Esophagus squamous epithelium (tissue), 5 donors: Measurements from ENCODE around the gene PAPPA. TPM values are rescaled to one million over a fixed set of nuclear protein-coding genes. Genes with fewer than 3 reads are reported as not detected.

Experiments
- DNase-seq: peaks from one replicate; lab custom pipeline; 2025; lab: John Stamatoyannopoulos, UW
- H3K27ac ChIP-seq, 4 donors: fragments of 200-600 bp; sonication (generic); one replicate each; pipeline ENCODE4 v1.5.1; 2016 to 2019; ENCODE audit warnings: mild to moderate bottlenecking in 1 of 4
- H3K27me3 ChIP-seq, 4 donors: fragments of 200-600 bp; sonication (generic); 1 replicate in 3 of 4; 2 replicates in 1 of 4; pipeline versions ENCODE4 v1.5.1 to v1.6.0; 2017 to 2021; ENCODE audit warnings: antibody characterized with exemption in 1 of 4
- H3K36me3 ChIP-seq, 3 donors: fragments of 200-600 bp; sonication (generic); one replicate each; pipeline ENCODE4 v1.5.1; 2016 to 2019
- H3K4me1 ChIP-seq, 3 donors: fragments of 200-600 bp; sonication (generic); one replicate each; pipeline ENCODE4 v1.5.1; 2017 to 2019
- H3K4me3 ChIP-seq, 4 donors: fragments of 200-600 bp; sonication (generic); 1 replicate in 3 of 4; 2 replicates in 1 of 4; pipeline ENCODE4 v1.5.1; 2016 to 2019; ENCODE audit warnings: mild to moderate bottlenecking in 2 of 4, moderate library complexity in 1 of 4
- H3K9me3 ChIP-seq, 3 donors: fragments of 200-600 bp; sonication (generic); one replicate each; pipeline ENCODE4 v1.5.1; 2016 to 2019
- CTCF ChIP-seq, 6 experiments: fragments of 450-650 bp in 4 of 6; fragments of 200-600 bp in 2 of 6; sonication (generic) in 2 of 6; IDR thresholded peaks; one replicate each; pipeline ENCODE4 v1.5.1; 2016 to 2019; ENCODE audit warnings: antibody characterized with exemption in 6 of 6, mild to moderate bottlenecking in 4 of 6, moderate library complexity in 4 of 6
- POLR2A ChIP-seq, 4 donors: fragments of 450-650 bp; IDR thresholded peaks; one replicate each; pipeline ENCODE4 v1.6.1; 2017; ENCODE audit warnings: antibody characterized with exemption in 4 of 4, mild to moderate bottlenecking in 4 of 4, moderate library complexity in 3 of 4
- WGBS, 2 donors: methylation state at CpG; one replicate each; pipeline ENCODE4 v1.1.5; 2018; 5-methylcytosine and 5-hydroxymethylcytosine counted together
- intact Hi-C: fragments of 100-400 bp; cut with DNase I; formaldehyde crosslinking; loops from one replicate; pipeline ENCODE4 v1.15.0; 2022
- total RNA-seq, 4 donors: library from RNA; depleted of rRNA; stranded (reverse); fragments of >200 nt; gene quantifications; one replicate each; pipeline ENCODE4 v1.1.0, GENCODE V29; 2016
- donor health status: DM: yes; HTN: yes; CAD: no.

The PAPPA gene
- total RNA-seq, 4 donors from 2014 or later, result 8.3 to 13.7 (median 11.4) TPM

DNA sequence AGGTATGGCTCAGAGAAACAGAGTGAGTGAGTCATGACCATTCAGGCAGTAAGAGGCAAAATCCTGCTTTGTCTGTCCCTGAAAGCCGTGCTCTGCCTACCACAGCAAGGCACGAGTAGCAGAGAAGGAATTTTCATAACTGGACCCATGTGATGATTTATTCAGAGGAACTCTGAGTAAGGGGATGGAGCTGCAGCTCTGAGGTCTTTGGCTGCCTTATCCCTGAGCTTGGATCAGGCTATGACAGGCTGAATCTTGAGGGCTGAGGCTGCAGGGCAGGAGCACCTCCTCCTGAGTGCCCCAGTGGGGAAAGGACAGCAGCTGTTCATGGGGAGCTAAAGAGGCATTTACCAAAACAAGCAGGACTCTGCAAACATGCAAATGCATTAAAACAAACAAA lies 183.4 kb downstream of the PAPPA start:
- intact Hi-C loops, result no loop called here
- Histone ChIP-seq H3K9me3 (no peaks in the 10 kb centered on the region), H3K4me1 (no peaks in the 10 kb centered on the region), H3K27me3 (peaks cover 0 to 3% (median 0%) of the 10 kb centered on the region in 4 donors), H3K27ac (no peak overlapping the region), H3K4me3 (no peak overlapping the region), H3K36me3 (peaks cover 0 to 7% (median 3%) of the 10 kb centered on the region in 3 donors)
- DNase-seq, result no peak
- 10 to 32% methylated on average over 2 of the region's 2 CpGs for WGBS, 2 donors
- TF ChIP-seq POLR2A (IDR thresholded peaks at IDR 0.05) (no peak), CTCF (IDR thresholded peaks at IDR 0.05) (no peak)

GRCh38 chr9:116340270-116340669 lies 186.7 kb downstream of the PAPPA start:
- Histone ChIP-seq H3K4me1 (no peaks in the 10 kb centered on the region), H3K4me3 (no peak overlapping the region), H3K36me3 (peaks cover 0 to 9% (median 0%) of the 10 kb centered on the region in 3 donors), H3K27ac (no peak overlapping the region), H3K27me3 (peaks cover 0 to 3% (median 0%) of the 10 kb centered on the region in 4 donors), H3K9me3 (no peaks in the 10 kb centered on the region)
- intact Hi-C loops, result no loop called here
- no peak for DNase-seq
- no peak for TF ChIP-seq CTCF (IDR thresholded peaks at IDR 0.05)
- no peak for TF ChIP-seq POLR2A (IDR thresholded peaks at IDR 0.05)
- 42% methylated on average over 1 of the region's 1 CpG for WGBS, 2 donors

DNA sequence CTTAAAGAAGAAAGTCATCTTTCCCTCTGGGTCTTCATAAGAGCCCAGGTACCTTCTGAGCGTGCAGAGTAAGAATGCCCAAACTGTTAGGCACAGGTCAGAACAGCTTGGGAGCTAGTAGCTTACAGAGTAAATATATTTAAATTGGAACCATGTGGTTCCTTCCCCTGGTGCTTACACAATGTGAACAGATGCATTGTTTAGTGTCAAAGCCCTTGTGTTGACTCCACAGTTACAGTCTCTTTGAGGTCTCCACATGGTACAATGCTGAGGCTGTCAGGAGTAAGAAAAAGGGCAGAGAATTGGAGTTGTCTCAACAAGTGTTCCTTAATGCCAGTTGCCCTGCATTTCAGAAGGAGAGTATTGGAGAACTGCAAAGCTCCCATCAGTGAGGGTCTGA lies 188.5 kb downstream of the PAPPA start:
- intact Hi-C loops, result no loop called here
- no peak overlapping the region for H3K4me3 ChIP-seq
- TF ChIP-seq POLR2A (IDR thresholded peaks at IDR 0.05) (no peak), CTCF (IDR thresholded peaks at IDR 0.05) (no peak)

DNA sequence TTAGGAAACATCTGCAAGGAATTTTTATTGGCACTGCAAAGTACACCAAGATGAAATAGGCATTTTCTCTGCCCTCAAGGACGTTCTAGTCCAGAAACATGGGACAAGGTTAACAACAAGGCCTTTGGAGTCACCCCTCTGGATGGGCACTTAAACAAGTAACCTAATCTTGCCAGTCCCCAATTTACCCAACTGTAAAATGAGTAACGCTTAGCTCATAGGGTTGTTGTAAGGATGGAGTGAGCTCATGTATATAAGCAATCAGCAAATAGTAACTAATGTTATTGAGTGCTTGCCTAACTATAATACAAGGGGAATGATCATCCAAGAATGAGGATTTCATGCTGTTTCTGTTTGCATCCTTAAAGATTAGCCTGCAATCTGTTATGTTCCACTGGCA lies 189.3 kb downstream of the PAPPA start:
- intact Hi-C loops, result no loop called here
- H3K4me1 ChIP-seq, result no peaks in the 10 kb centered on the region
- H3K9me3 ChIP-seq, result no peaks in the 10 kb centered on the region
- 77 to 87% methylated on average over 2 of the region's 2 CpGs for WGBS, 2 donors
- no peak for TF ChIP-seq POLR2A (IDR thresholded peaks at IDR 0.05)
- peaks cover 0 to 20% (median 0%) of the 10 kb centered on the region in 3 donors for H3K36me3 ChIP-seq
- no peak overlapping the region for H3K4me3 ChIP-seq
- no peaks in the 10 kb centered on the region for H3K27me3 ChIP-seq
- no peak overlapping the region for H3K27ac ChIP-seq
- DNase-seq, result no peak

More for the DNA sequence above, 188.5 kb downstream of the PAPPA start:
- Histone ChIP-seq H3K36me3 (peaks cover 0 to 14% (median 0%) of the 10 kb centered on the region in 3 donors), H3K27me3 (peaks cover 0 to 3% (median 0%) of the 10 kb centered on the region in 4 donors), H3K9me3 (no peaks in the 10 kb centered on the region), H3K4me1 (no peaks in the 10 kb centered on the region), H3K27ac (no peak overlapping the region)
- DNase-seq, result no peak
- 65 to 67% methylated on average over 1 of the region's 1 CpG for WGBS, 2 donors

- no peak for DNase-seq
- H3K9me3 ChIP-seq, result no peaks in the 10 kb centered on the region
- peaks cover 0 to 34% (median 0%) of the 10 kb centered on the region in 3 donors for H3K36me3 ChIP-seq
- no peaks in the 10 kb centered on the region for H3K27me3 ChIP-seq
- H3K4me1 ChIP-seq, result no peaks in the 10 kb centered on the region
- H3K4me3 ChIP-seq, result no peak overlapping the region
- 82 to 95% methylated on average over 10 of the region's 10 CpGs for WGBS, 2 donors
- no peak for TF ChIP-seq POLR2A (IDR thresholded peaks at IDR 0.05)
- no peak for TF ChIP-seq CTCF (IDR thresholded peaks at IDR 0.05)
- no peak overlapping the region for H3K27ac ChIP-seq
- intact Hi-C loops, result no loop called here
These were observed 190.8 kb downstream of the PAPPA start for GRCh38 chr9:116344416-116344815.

DNA sequence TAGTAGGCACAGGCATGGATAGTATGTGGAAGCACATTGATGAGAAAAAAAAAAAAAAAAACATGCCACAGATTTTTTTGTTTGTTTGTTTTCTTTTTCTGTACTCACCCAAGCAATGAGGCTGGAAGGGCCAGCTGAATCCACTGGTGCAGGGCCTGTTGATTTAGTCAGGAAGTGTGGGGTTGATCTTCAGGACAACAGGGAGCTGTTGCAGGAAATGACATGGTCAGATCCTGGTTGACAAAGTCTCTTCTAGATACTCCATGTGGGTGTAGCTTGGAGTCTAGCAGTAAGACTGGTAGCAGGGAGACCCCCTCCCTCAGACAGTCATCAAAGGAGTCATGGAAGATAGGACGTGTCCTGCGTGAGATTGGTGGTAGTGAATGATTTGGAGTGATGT lies 191.8 kb downstream of the PAPPA start:
- H3K4me1 ChIP-seq, result no peaks in the 10 kb centered on the region
- H3K9me3 ChIP-seq, result no peaks in the 10 kb centered on the region
- no peak overlapping the region for H3K4me3 ChIP-seq
- WGBS, 2 donors, result 71 to 94% methylated on average over 2 of the region's 2 CpGs
- no peak overlapping the region for H3K27ac ChIP-seq
- DNase-seq, result no peak
- H3K27me3 ChIP-seq, result no peaks in the 10 kb centered on the region
- TF ChIP-seq CTCF (IDR thresholded peaks at IDR 0.05) (no peak), POLR2A (IDR thresholded peaks at IDR 0.05) (no peak)
- peaks cover 0 to 34% (median 0%) of the 10 kb centered on the region in 3 donors for H3K36me3 ChIP-seq
- intact Hi-C loops, result no loop called here
